Skeletal muscle cell (primary cell): ENCODE data around the gene UST.

Experiments
- DNase-seq: peaks from one replicate; pipeline ENCODE4 v3.0.0-alpha.2; 2010; ENCODE audit warnings: low read depth
- H3K4me3 ChIP-seq: 2 replicates; pipeline ENCODE4 v1.5.1; 2011; ENCODE audit warnings: low read depth, mild to moderate bottlenecking, control low read depth, low read length, moderate library complexity

Gene UST

DNA sequence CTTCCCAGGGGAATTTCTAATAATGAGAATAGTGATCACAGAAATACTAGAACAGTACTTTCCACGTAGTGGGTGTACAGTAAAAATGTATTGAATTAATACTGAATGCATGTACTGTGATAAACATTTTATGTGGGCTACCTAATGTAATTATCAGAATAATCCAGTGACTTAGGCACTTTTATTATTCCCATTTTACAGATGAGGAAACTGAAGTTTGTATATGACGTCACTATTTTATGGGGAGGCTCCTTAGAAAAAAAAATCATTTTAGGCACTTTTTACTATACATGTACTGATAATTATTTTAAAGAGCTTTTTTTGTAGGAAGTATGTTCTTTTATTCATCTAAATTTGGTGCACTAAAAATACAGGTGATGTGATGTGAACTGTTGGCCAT, 295.1 kb downstream of the UST start:
- no peak for DNase-seq

DNA sequence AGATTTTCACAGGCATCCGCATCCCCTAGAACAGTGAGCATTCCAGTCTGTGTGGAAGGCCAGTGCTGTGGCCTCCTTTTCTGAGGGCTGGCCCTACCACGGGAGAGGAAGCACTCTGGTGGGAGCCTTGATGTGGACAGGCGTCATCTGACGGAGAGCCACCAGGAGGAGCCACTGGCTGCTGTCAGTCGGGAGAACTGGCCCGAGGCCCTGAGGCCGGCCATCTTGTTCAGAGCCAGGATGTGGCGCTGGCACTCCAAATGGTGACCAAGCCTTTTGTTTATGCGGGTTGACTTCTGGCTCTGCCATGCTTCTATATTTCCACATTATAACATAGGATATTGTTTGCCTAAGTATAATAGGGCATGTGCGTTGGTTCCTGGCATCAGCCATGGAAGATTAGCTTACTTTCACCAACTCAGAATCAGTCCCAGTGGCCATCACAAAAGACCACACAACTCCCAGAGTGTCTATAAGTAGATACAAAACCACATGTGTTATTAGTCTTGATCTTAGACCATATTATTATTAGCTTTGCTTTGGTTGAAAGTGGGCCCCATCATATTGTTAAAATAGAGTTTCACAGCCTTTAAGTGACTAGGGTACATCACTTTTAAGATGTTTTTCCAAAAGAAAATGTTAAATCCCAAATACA, 296.8 kb downstream of the UST start:
- DNase-seq, result no peak
- H3K4me3 ChIP-seq, result no peak overlapping the region

More for the DNA sequence above, 295.1 kb downstream of the UST start:
- H3K4me3 ChIP-seq, result no peak overlapping the region

DNA sequence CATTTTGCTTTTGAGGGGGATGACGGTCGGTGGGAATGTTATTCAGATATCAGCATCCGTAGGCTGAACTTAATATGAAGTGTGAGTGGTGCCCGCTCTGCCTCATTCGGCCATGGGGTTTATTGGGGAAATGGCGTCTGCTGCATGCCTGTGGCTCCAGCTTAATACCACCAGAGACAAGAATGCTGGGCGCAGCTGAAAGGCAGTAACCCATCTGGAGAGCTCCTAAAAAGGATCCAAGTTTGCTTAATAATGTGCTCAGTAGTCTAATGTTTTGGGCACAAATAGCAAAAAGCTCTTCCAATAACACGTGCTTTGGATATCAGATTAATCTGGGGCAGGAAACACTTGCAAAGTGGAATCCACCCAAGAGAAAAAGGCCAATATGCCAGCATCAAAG, 297.7 kb downstream of the UST start:
- DNase-seq, result no peak
- no peak overlapping the region for H3K4me3 ChIP-seq

DNA sequence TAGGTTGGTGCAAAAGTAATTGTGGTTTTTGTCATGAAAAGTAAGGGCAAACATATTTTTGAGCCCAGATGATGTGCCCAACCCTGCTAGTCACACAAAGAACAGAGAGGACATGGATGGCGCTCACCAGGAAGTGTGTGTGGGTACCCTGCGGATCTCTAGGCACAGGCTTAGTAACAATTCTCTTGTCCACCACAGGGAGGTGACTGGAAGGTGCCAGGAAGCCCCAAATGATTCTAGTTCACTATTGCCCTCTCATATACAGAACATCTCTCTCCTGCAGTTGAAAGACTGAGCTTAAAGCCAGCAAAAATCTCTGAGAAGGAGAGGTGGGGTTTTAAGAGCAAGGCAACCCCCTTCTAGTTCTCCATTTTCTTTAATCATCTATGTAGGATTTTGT, 298.6 kb downstream of the UST start:
- no peak for DNase-seq
- H3K4me3 ChIP-seq, result no peak overlapping the region

DNA sequence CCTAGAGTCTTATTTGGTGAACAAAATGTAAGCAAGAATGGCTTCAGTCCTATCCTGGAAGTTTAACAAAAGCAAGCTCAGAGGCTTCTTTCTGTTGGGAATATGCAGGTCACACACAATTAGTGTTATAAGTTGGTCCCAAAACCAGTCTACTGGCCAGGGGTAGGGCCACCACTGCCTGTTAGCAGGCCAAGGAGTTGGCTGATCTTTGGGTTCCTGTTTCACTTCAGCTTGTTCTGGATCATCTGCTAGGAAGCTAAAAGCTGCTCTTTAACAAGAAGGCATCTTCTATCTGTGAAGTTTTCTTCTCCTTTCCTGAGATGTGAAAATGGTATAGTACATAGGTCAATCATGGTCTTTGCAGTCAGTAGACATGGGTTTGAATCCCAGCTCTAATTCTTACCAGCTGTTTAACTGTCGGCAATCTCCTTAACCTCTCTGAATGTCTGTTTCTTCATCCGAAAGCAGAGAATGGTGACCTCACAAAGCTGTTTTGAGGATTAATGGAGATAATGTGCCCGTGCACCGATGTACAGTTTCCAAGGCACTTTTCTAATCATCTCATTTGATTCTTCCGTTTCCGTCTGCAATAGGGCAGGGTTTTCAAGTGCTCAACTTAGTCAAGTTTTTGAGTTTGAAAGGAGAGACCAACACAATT, 299.5 kb downstream of the UST start:
- no peak for DNase-seq
- H3K4me3 ChIP-seq, result no peak overlapping the region

DNA sequence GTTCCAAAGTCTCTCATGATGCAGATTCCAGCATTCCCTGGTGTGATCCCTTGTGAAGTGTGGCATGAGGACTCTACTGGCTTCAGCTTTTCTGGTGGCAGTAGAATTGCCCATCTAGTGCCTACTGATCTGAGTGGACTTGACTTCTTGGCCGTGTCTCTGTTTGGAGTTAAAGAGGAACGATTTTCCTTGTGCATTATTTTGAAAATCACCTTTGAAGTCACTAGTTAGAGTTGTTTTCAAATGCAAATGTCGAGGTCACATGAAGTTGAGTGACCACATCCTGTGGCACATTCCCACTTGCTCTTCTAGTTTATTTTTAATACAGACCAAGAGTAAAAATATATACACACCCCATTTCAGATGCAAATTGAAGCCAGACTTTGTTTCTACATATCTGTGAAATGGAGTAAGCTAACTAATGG, 300.0 kb downstream of the UST start:
- DNase-seq, result no peak

DNA sequence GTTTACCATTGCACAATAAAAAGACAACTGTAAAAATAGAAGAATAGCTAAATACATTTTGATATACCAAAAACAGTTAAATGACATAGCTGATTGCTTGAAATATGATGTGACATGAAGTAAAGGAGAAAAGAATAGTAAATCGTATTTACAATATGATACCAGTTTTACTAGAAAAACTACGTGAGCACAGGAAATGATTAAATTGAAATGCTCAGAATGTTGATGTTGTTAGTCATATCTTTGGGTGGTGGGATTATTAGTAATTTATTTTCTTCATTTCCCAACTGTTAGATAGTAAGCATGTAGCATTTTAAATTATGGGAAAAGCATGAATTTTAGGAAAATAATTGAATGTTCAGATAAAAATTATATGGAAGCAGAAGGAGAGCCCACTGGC, 302.4 kb downstream of the UST start:
- DNase-seq, result no peak
- H3K4me3 ChIP-seq, result no peak overlapping the region

More for the DNA sequence above, 300.0 kb downstream of the UST start:
- no peak overlapping the region for H3K4me3 ChIP-seq

DNA sequence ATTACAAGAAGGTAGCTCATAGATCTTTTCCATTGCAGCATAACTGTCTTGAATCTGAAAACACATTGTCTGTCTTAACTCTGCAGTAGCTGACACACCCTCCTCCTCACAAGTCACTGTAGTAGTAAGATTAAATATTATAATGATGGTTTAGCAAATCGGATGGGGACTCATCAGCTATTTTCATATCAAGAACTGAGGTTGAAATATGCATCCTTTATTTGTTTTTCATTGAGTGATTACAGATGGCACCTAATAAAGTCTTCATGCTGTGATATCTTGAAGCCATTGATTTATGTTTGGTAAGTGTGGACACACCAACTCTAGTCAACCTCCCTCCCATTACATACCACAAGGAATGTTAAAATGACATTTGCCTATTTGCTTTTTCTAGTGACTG, 303.3 kb downstream of the UST start:
- DNase-seq, result no peak

DNA sequence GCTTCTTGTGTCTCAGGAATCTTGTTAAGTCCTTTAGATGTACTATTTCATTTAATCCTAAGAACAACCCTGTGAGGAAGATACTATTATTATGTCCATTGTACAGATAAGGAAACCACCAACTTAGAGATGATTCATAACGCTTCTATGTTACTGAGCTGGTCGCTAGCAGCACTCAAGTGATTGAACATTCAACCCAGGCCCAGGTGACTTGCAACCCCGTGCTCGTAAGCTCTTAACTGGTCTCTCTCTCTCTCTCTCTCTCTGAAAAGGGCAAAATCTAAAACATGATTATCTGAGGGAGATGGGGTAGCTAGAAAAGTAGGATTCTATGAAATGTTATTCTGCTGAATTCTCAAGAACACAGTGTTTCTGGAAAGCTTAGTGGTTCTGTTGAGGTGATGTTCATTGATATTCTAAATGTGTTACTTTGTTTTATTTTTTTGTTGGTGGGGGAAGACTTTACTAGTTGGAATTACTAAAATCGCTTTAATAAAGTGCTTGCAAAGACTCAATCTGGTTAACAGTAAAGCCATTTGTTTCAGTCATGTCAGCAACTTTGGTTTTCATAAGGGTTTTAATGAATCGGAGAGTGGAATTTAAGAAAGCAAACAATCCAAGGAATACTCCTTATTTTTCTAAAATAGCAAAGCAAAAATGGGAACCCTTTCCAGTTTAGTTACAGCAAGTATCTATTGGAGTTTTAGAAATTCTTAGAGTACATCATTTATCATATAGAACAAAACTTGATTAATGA, 305.7 kb downstream of the UST start:
- no peak for DNase-seq
- H3K4me3 ChIP-seq, result no peak overlapping the region

More for the DNA sequence above, 303.3 kb downstream of the UST start:
- H3K4me3 ChIP-seq, result no peak overlapping the region

DNA sequence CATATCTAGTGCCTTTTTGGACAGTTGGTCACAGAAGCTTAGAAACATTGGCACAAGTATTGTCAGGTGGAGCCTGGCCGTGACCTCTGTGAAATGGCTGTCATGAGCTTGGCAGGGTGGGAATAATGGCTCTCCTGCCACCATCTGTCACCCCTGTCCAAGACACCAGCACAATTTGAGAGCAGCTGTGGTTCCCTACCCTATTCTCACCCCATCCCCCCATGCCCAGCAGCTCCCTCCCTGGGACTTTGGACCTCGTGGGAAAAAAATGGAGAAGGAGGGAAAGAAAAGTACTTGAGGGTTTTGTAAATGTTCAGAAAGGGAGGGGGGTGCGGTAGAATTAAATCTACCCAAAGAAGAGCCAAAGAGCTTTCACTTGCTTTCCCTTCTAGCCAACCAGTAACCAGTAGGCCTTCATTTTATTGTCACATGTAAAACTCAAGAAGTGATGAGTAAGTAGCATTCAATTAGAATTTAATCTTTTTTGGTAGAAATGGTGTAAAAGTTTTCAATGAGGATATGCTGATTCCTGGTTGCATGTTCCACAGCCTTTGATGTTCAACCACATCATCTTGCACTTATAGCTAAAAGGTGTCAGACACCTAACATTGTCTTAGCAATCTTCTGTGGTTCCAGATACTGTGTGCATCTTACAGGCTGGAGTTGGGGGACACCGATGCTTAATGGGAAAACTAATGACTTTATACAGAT, 307.2 kb downstream of the UST start:
- no peak overlapping the region for H3K4me3 ChIP-seq
- DNase-seq, result no peak

DNA sequence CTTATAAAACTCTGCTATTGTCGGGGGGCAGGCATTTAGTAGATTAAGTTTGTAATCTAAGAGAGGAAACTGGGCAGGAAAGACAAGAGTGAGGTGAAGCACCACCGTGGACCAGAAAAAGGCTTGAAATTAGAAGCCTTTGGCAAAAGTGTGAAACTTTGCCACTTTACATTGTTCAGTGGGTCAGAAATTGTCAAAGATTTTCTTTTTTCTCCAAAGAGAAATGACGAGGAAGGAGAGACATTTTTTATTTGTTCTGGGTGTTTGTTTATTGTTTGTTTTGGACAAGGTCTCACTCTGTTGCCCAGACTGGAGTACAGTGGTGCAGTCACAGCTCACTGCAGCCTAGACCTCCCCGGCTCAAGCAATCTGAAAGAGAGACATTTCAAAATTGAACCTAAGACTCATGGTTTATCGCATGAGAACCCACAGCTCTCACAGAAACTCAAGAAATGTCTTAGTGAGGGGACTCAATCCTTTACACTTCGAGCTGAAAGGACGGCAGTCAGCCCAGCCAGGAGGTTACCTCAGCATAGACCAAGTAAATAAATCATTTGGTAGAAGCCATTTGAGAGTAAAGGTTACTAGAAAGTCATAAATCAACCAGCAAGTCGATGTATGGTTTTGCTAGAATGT, 307.8 kb downstream of the UST start:
- H3K4me3 ChIP-seq, result no peak overlapping the region
- no peak for DNase-seq

DNA sequence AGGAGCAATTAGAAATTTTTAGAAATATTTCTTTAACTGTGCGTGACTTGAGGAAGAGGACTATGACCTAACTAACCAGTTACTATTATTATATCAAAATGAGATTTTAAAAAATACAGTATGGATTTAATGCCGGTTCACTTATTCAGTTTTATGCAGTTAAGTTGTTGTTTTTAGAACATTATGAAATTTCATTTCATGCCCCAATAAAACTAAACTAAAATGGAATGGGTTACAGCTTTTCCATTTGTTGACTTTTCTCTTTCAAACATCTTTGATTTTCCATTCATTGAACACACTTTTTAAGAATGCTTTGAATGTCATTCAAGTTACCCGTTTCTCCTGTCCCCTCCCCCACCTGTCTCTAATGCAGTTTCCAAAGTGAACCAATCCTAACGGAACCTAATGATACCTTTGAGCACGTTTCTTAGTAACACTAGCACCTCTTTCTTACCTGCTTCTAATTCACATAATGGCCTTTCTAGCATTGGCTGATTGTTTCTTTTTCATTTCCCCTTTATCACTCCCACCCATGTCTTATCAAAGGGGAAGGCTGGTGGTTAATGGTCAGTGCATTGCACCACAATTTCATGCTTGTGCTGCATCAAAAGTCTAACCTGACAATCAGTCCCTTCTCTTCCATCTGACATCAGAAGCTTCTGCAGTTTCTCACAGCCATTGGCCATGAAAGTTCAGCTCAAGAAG, 308.5 kb downstream of the UST start:
- no peak overlapping the region for H3K4me3 ChIP-seq
- no peak for DNase-seq

DNA sequence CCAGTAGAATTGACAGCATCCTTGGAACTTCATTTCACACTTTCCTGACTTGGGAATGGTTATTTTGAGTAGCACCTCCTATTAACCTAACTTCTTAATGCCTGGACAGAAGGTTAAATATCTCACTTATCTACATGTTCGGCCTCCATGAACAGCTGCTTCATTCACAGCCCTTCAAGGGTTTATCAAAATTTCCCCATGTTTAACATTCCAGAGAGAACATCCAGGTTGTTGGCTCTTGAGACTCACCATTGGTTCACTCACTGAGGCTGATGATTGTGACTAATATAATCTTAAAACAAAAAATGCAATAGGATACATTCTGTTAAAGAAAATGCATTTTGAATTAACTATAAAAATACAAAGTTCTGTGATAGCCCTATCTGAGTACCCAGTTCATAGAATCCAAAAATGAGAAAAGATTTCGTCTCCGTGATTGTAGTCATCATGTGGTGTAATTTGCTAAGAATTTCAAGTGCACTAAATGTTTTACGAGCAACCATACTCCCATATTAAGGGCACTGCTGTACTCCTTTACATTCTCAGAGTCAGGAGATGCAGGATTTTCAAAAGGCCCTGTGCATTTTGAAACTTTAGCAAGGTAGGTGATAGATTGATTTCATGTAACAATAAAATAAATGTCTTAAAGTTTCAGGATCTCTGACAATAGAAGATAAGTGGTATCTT, 310.1 kb downstream of the UST start:
- H3K4me3 ChIP-seq, result no peak overlapping the region
- DNase-seq, result no peak

DNA sequence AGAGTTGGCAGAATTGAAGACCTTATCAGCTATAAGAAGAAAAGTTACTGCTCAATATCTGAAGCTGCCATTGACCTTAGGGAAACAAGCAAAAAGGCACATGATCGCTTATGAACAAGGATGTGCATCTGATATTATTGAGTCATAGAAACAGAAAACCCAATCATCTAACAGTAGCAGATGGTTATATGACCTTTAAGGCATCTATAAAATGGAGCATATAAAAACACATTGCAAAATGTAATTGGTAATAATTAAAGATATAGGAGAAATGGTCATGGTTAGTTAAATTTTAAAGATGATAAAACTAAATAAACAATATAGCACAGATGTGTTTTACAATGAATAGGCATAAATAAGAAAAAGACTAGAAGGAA, 310.6 kb downstream of the UST start:
- no peak for DNase-seq
- no peak overlapping the region for H3K4me3 ChIP-seq

DNA sequence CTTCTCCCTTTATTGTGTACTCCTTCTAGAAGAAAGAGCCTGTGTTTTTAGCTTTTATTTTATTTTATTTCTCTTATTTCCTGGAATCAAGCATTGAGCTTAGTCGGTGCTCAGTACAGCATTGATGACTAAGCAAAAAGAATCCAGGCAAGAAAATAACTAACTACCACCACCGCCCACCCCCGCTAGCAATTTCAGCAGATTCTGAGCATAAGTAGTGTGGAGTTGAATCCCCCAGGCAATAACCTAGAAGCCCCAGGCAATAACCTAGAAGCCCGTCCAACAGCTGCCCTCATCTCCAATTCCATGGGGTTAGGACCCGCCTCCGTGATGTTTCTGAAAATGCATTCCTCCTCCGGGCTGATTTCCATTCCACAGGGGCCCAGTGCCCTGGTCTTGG, 312.7 kb downstream of the UST start:
- H3K4me3 ChIP-seq, result no peak overlapping the region
- DNase-seq, result peak; percentile 45

DNA sequence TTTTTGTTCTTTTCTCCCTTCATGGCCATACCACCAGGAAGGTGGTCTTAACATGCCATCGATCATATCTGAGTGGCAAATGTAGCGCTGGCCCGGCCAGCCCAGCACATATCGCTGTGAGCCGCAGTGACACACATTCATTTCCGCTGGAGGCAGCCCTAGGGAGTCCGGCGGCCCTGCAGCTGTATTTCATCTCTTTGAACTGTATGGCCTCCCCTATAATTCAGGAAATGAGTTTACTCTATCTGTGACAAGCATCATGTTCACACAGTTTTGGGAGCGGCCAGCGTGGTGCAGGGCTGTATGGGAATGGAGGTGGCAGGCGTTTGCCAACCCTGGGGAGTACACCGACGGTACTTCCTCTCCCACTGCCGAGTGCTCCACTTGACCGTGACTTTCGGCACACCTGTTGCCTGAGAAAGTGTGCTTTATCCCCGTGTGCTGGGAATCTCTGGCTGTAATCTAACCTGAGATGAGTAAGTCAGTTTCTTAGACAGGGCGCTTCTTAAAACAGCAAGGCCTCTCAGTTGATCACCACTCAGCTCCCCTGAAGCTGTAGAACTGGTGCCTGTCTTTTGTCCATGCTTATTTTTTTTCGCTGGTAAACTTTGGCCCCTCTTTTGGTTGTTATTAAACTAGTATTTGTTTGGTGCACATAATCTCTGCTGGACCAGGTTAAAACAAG, 313.6 kb downstream of the UST start:
- H3K4me3 ChIP-seq, result no peak overlapping the region
- DNase-seq, result no peak

DNA sequence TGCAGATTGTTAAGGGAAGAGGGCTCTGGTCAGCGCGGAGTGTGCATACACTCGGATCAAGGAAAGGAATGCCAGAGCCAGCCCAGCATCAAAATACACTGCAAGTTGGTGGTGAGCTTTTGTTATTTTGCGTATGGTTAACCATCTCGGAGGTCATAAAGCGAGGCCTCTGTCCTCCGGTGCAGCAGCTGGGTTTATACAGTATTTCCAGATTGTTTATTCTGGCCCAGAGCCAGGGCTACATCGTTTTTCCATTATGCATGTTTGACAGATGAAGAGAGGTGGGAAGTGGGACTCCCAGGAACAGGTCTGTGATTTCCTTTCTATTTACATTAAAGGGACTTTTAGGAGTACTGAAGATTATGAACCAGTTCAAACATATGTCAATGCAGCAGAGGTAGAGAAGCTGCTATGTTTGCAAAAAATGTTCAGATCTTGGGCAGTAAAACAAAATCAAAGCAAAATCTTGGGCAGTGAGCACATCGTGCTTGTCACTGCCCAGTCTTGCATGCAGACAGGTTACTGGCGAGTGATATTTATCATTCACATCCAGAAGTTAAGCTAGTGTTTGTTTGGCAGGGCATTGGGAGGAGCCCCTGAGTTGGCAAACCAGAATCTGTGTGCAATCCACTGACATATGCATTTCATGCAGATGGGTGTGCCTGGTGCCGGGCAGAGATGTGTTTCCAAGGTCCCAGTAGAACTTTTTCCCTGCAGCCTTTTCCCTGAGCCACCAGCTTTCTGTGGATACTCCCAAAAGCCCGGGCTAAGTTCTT, 314.3 kb downstream of the UST start:
- peak; percentile 63 for DNase-seq
- no peak overlapping the region for H3K4me3 ChIP-seq
